H9 (cell line): ENCODE results near the gene UNC79. TPM values are rescaled to one million over a fixed set of nuclear protein-coding genes. Genes with fewer than 3 reads are reported as not detected.
A peak's percentile ranks its signal among the peaks of the same experiment; 100 is the strongest.

Experiments
- DNase-seq: peaks from one replicate; pipeline ENCODE4 v3.0.0-alpha.2; 2017
- H2AFZ ChIP-seq: one replicate; pipeline ENCODE4 v1.6.1; 2013; ENCODE audit warnings: mild to moderate bottlenecking, low read length, control low read depth, moderate library complexity
- H2AK5ac ChIP-seq: 2 replicates; pipeline ENCODE4 v1.6.1; 2013; ENCODE audit warnings: low read length, control low read depth, mixed read lengths; ENCODE audit not compliant: insufficient read length
- H2BK120ac ChIP-seq: one replicate; pipeline ENCODE4 v1.6.1; 2013; ENCODE audit warnings: low read depth, mild to moderate bottlenecking, low read length, control low read depth, inconsistent platforms; ENCODE audit not compliant: poor library complexity, severe bottlenecking
- H2BK12ac ChIP-seq: 2 replicates; pipeline ENCODE4 v1.6.1; 2013; ENCODE audit warnings: low read length, control low read depth, mixed read lengths, low read depth; ENCODE audit not compliant: insufficient read length
- H2BK15ac ChIP-seq: 2 replicates; pipeline ENCODE4 v1.6.1; 2013; ENCODE audit warnings: low read depth, low read length, control low read depth
- H2BK20ac ChIP-seq: one replicate; pipeline ENCODE4 v1.6.1; 2013; ENCODE audit warnings: low read depth, mild to moderate bottlenecking, low read length, control low read depth, inconsistent platforms; ENCODE audit not compliant: poor library complexity, severe bottlenecking
- H2BK5ac ChIP-seq: 2 replicates; pipeline ENCODE4 v1.6.1; 2013; ENCODE audit warnings: low read length, control low read depth, mixed read lengths; ENCODE audit not compliant: insufficient read length
- H3K14ac ChIP-seq: 2 replicates; pipeline ENCODE4 v1.6.1; 2013; ENCODE audit warnings: low read length, control low read depth; ENCODE audit not compliant: insufficient read depth
- H3K18ac ChIP-seq: 2 replicates; pipeline ENCODE4 v1.6.1; 2013; ENCODE audit warnings: low read depth, mild to moderate bottlenecking, mixed read lengths, low read length, control low read depth; ENCODE audit not compliant: insufficient read length
- H3K23ac ChIP-seq: 2 replicates; pipeline ENCODE4 v1.6.1; 2013; ENCODE audit warnings: low read length, control low read depth, mixed read lengths, low read depth; ENCODE audit not compliant: insufficient read length
- H3K23me2 ChIP-seq: 2 replicates; pipeline ENCODE4 v1.6.1; 2013; ENCODE audit warnings: low read depth, mild to moderate bottlenecking, mixed read lengths, low read length, control low read depth; ENCODE audit not compliant: insufficient read length, poor library complexity, severe bottlenecking
- H3K27ac ChIP-seq: 2 replicates; pipeline ENCODE4 v1.5.1; 2013; ENCODE audit warnings: low read length, control low read depth, mixed read lengths, low read depth; ENCODE audit not compliant: insufficient read length
- H3K27me3 ChIP-seq: 2 replicates; pipeline ENCODE4 v1.6.1; 2013; ENCODE audit warnings: low read length, control low read depth, inconsistent platforms; ENCODE audit not compliant: insufficient read depth
- H3K4ac ChIP-seq: 2 replicates; pipeline ENCODE4 v1.6.1; 2013; ENCODE audit warnings: low read depth, mild to moderate bottlenecking, control low read depth, inconsistent platforms, low read length, moderate library complexity
- H3K4me1 ChIP-seq: 2 replicates; pipeline ENCODE4 v1.6.1; 2013; ENCODE audit warnings: low read length, control low read depth, inconsistent platforms; ENCODE audit not compliant: insufficient read depth
- H3K4me2 ChIP-seq: 2 replicates; pipeline ENCODE4 v1.6.1; 2013; ENCODE audit warnings: low read length, control low read depth, mixed read lengths; ENCODE audit not compliant: insufficient read length, insufficient read depth
- H3K56ac ChIP-seq: 2 replicates; pipeline ENCODE4 v1.6.1; 2013; ENCODE audit warnings: low read depth, mild to moderate bottlenecking, mixed read lengths, low read length, control low read depth; ENCODE audit not compliant: insufficient read length
- H3K79me1 ChIP-seq: 2 replicates; pipeline ENCODE4 v1.6.1; 2013; ENCODE audit warnings: low read depth, mild to moderate bottlenecking, moderate library complexity, low read length, control low read depth, inconsistent platforms; ENCODE audit not compliant: insufficient read depth, poor library complexity, severe bottlenecking
- H3K79me2 ChIP-seq: 2 replicates; pipeline ENCODE4 v1.6.1; 2013; ENCODE audit warnings: low read length, control low read depth, inconsistent platforms; ENCODE audit not compliant: insufficient read depth
- H3K9ac ChIP-seq: 2 replicates; pipeline ENCODE4 v1.6.1; 2013; ENCODE audit warnings: low read length, control low read depth, mixed read lengths; ENCODE audit not compliant: insufficient read length; ENCODE audit errors: extremely low read depth
- H3K9me3 ChIP-seq: one replicate; pipeline ENCODE4 v1.6.1; 2013; ENCODE audit warnings: low read depth, low read length, inconsistent platforms; ENCODE audit not compliant: control insufficient read depth
- H3T11ph ChIP-seq: one replicate; pipeline ENCODE4 v1.6.1; 2013; ENCODE audit warnings: mild to moderate bottlenecking, low read length, control low read depth, inconsistent platforms
- H4K20me1 ChIP-seq: one replicate; pipeline ENCODE4 v1.6.1; 2013; ENCODE audit not compliant: control insufficient read depth, insufficient read length, insufficient read depth
- H4K5ac ChIP-seq: 2 replicates; pipeline ENCODE4 v1.6.1; 2013; ENCODE audit warnings: low read depth, mild to moderate bottlenecking, mixed read lengths, low read length, control low read depth; ENCODE audit not compliant: insufficient read length
- H4K8ac ChIP-seq: replicated peaks from 2 replicates; pipeline ENCODE4 v1.6.1; 2013; ENCODE audit warnings: low read length, control low read depth, mixed read lengths, low read depth; ENCODE audit not compliant: insufficient read length
- H4K91ac ChIP-seq: 2 replicates; pipeline ENCODE4 v1.6.1; 2013; ENCODE audit warnings: low read depth, mild to moderate bottlenecking, moderate library complexity, mixed read lengths, low read length, control low read depth; ENCODE audit not compliant: insufficient read length
- H3K27ac Mint-ChIP-seq, 3 experiments: 2 replicates in 2 of 3; 3 replicates in 1 of 3; pipeline ENCODE4 v1.8.0; 2020 to 2021; ENCODE audit warnings: mixed read lengths in 3 of 3, mild to moderate bottlenecking in 1 of 3, moderate library complexity in 1 of 3
- H3K27me3 Mint-ChIP-seq: 2 replicates; pipeline ENCODE4 v1.8.0; 2021; ENCODE audit warnings: low read depth, mild to moderate bottlenecking, moderate library complexity, mixed read lengths
- H3K36me3 Mint-ChIP-seq, 3 experiments: 2 replicates in 2 of 3; 3 replicates in 1 of 3; pipeline ENCODE4 v1.8.0; 2020 to 2021; ENCODE audit warnings: low read depth in 3 of 3, mixed read lengths in 3 of 3; ENCODE audit not compliant: insufficient read depth in 1 of 3
- H3K4me1 Mint-ChIP-seq, 2 experiments: 2 replicates each; pipeline ENCODE4 v1.8.0; 2020; ENCODE audit warnings: mixed read lengths in 2 of 2
- H3K4me3 Mint-ChIP-seq, 2 experiments: 2 replicates in 1 of 2; 3 replicates in 1 of 2; pipeline ENCODE4 v1.8.0; 2020 to 2021; ENCODE audit warnings: mild to moderate bottlenecking in 2 of 2, mixed read lengths in 2 of 2, moderate library complexity in 1 of 2
- H3K9me3 Mint-ChIP-seq, 2 experiments: 2 replicates in 1 of 2; 3 replicates in 1 of 2; pipeline ENCODE4 v1.8.0; 2020; ENCODE audit warnings: mild to moderate bottlenecking in 2 of 2, mixed read lengths in 2 of 2, moderate library complexity in 1 of 2
- CTCF ChIP-seq: fragments of 200-600 bp; sonication (generic); conservative IDR thresholded peaks from 3 replicates; pipeline ENCODE4 v1.8.0; 2021; ENCODE audit warnings: antibody characterized with exemption, mild to moderate bottlenecking
- WGBS: extraction: QIAGEN DNeasy Blood & Tissue Kit; methylation state at CpG from one replicate; pipeline ENCODE4 v1.1.7; 2013; ENCODE audit warnings: missing lambda C conversion rate, low lambda C conversion rate, mixed read lengths; ENCODE audit not compliant: insufficient read length; ENCODE audit errors: extremely low coverage; 5-methylcytosine and 5-hydroxymethylcytosine counted together
- long read RNA-seq: library from polyadenylated mRNA; unstranded; transcript quantifications from one replicate; pipeline ENCODE4 v2.0.0, GENCODE V29; 2020
- total RNA-seq: library from RNA; stranded (reverse); gene quantifications from 2 replicates; pipeline ENCODE4 v1.2.1, GENCODE V29; 2021

UNC79 gene
- total RNA-seq = 2.8 and 3.0 TPM in 2 replicates
- long read RNA-seq, partial matches to known transcripts = 4 of 8 reads
- long read RNA-seq, other reads (novel, unspliced or antisense) = 4 of 8 reads

- Histone ChIP-seq H4K91ac (no peak within 1 kb of the TSS), H2BK120ac (no peak within 1 kb of the TSS), H3K4me1 (peaks cover 3% of the 10 kb centered on the region; the same call in 1 of the 2 replicates), H3K9ac (peak within 1 kb of the TSS; percentile 53), H3K79me1 (no peaks in the 10 kb centered on the region), H4K5ac (no peak within 1 kb of the TSS), H3K9me3 (no peaks in the 10 kb centered on the region), H2BK15ac (no peak within 1 kb of the TSS), H3K4me2 (peak within 1 kb of the TSS; percentile 61), H3K4ac (no peak within 1 kb of the TSS), H3K23ac (no peak within 1 kb of the TSS), H4K8ac (no peak within 1 kb of the TSS), H3K56ac (no peak within 1 kb of the TSS), H2BK20ac (no peak within 1 kb of the TSS), H3K14ac (peak within 1 kb of the TSS; percentile 83), H3K18ac (no peak within 1 kb of the TSS), H2BK12ac (no peak within 1 kb of the TSS), H3K27me3 (peaks cover 2% of the 10 kb centered on the region; the same call in 1 of the 2 replicates), H2BK5ac (no peak within 1 kb of the TSS), H3K27ac (no peak within 1 kb of the TSS), H3K23me2 (peaks cover 13% of the 10 kb centered on the region), H4K20me1 (no peaks in the 10 kb centered on the region), H3T11ph (no peak within 1 kb of the TSS), H2AFZ (peak within 1 kb of the TSS; percentile 34), H3K79me2 (no peaks in the 10 kb centered on the region), H2AK5ac (no peak within 1 kb of the TSS)
- H3K4me3 Mint-ChIP-seq = peak within 1 kb of the TSS; percentile 91 to 94
- no CpG with 5 or more reads among the region's 51 CpGs for WGBS
- H3K27me3 Mint-ChIP-seq = peaks cover 11% of the 10 kb centered on the region
- peak; percentile 80 for DNase-seq
- peaks cover 10 to 18% of the 10 kb centered on the region in 2 experiments for H3K4me1 Mint-ChIP-seq
- H3K9me3 Mint-ChIP-seq = peaks cover 14% of the 10 kb centered on the region in 2 experiments
- peak within 1 kb of the TSS in 1 of 3 experiments; percentile 45; a peak in 4 of 7 replicates for H3K27ac Mint-ChIP-seq
- peaks cover 5 to 12% (median 5%) of the 10 kb centered on the region in 3 experiments; a peak in 5 of 7 replicates for H3K36me3 Mint-ChIP-seq
- no peak for TF ChIP-seq CTCF
Measured at GRCh38 chr14:93430315-93431035, at the start of gene UNC79. UNC79 (plus strand) TSS chr14:93430939; CDS start chr14:93431030, 91 bp downstream.
